Mesothelial cell of epicardium (in vitro differentiated cells): ENCODE results near the gene SPEN. TPM values are rescaled to one million over a fixed set of nuclear protein-coding genes. Genes with fewer than 3 reads are reported as not detected.

Experiments
- DNase-seq, 2 experiments: peaks; one replicate each; pipeline ENCODE4 v3.0.0; 2021; ENCODE audit warnings: low spot score in 2 of 2; ENCODE audit not compliant: unreplicated experiment in 2 of 2
- H3K27ac Mint-ChIP-seq: 2 replicates; pipeline ENCODE4 v1.8.0; 2021; ENCODE audit warnings: mixed read lengths
- H3K27me3 Mint-ChIP-seq: 2 replicates; pipeline ENCODE4 v1.8.0; 2021; ENCODE audit warnings: low read depth, mixed read lengths
- H3K36me3 Mint-ChIP-seq: 2 replicates; pipeline ENCODE4 v1.8.0; 2021; ENCODE audit warnings: mixed read lengths
- H3K4me1 Mint-ChIP-seq: 2 replicates; pipeline ENCODE4 v1.8.0; 2021; ENCODE audit warnings: mixed read lengths
- H3K4me3 Mint-ChIP-seq: 2 replicates; pipeline ENCODE4 v1.8.0; 2021; ENCODE audit warnings: mild to moderate bottlenecking, moderate library complexity, mixed read lengths
- H3K9me3 Mint-ChIP-seq: 2 replicates; pipeline ENCODE4 v1.8.0; 2021; ENCODE audit warnings: mixed read lengths
- total RNA-seq: library from RNA; stranded (reverse); gene quantifications from 3 replicates; pipeline ENCODE4 v1.2.1, GENCODE V29; 2021
- TF ChIP-seq, protein P1 (sequence below): fragments of 200-600 bp; sonication (generic); IDR thresholded peaks from one replicate; pipeline ENCODE4 v1.5.0; 2021; ENCODE audit warnings: antibody characterized with exemption; ENCODE audit not compliant: unreplicated experiment

Gene SPEN
- total RNA-seq, 1 donor from 2014 or later: 88.0 TPM

DNA sequence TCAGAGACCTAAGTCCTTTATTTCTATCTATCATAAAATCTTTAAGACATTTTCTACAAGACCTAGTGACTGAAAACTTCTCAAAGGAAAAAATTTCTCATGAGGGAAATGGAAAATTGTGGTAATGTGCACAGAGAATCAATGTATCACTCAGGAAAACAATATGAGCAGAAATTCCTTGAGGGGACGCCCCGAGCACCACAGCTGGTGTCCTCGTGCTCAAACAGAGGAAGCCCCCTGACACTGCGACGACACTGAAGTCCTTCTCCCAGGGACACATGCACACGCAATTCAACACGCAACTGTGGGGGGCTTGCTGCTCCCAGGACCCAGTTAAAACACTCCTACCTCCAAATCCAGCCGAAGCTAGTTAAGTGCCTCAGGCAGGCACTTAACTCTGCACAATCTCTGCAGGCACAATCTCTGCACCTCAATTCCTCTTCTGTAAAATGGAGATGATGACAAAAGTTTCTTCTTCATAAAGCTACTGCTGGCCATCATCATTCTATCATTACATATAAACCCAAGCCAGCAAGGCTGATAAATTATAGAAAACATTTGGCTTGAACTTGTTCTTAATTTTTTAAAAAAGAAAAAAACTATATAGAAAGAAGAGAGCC is 112.4 kb downstream of the SPEN start:
- Mint-ChIP-seq H3K9me3 (no peaks in the 10 kb centered on the region), H3K4me3 (no peak overlapping the region), H3K27ac (no peak overlapping the region), H3K4me1 (peaks cover 2% of the 10 kb centered on the region), H3K36me3 (no peaks in the 10 kb centered on the region), H3K27me3 (no peaks in the 10 kb centered on the region)
- TF ChIP-seq, protein P1, sequence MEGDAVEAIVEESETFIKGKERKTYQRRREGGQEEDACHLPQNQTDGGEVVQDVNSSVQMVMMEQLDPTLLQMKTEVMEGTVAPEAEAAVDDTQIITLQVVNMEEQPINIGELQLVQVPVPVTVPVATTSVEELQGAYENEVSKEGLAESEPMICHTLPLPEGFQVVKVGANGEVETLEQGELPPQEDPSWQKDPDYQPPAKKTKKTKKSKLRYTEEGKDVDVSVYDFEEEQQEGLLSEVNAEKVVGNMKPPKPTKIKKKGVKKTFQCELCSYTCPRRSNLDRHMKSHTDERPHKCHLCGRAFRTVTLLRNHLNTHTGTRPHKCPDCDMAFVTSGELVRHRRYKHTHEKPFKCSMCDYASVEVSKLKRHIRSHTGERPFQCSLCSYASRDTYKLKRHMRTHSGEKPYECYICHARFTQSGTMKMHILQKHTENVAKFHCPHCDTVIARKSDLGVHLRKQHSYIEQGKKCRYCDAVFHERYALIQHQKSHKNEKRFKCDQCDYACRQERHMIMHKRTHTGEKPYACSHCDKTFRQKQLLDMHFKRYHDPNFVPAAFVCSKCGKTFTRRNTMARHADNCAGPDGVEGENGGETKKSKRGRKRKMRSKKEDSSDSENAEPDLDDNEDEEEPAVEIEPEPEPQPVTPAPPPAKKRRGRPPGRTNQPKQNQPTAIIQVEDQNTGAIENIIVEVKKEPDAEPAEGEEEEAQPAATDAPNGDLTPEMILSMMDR: no peak
- no peak for DNase-seq

DNA sequence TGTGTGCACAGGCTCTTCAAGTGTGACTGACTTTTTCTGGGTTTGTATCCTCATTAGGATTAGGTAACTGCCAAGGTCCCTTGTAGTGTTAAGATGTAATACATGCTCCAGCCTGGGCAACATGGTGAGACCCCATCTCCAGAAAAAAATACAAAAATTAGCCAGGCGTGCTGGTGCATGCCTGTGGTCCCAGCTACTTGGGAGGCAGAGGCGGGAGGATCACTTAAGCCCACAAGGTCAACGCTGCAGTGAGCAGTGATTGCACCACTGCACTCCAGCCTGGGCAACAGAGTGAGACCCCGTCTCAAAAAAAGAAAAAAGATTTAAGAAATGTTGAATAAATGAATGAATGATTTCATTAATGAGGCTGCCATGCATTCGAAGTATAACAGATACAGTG is 113.3 kb downstream of the SPEN start:
- no peak overlapping the region for H3K27ac Mint-ChIP-seq
- TF ChIP-seq, protein P1: no peak
- H3K4me1 Mint-ChIP-seq: peaks cover 2% of the 10 kb centered on the region
- peaks cover 6% of the 10 kb centered on the region for H3K36me3 Mint-ChIP-seq
- H3K4me3 Mint-ChIP-seq: no peak overlapping the region
- H3K27me3 Mint-ChIP-seq: no peaks in the 10 kb centered on the region
- H3K9me3 Mint-ChIP-seq: no peaks in the 10 kb centered on the region
- DNase-seq: no peak

DNA sequence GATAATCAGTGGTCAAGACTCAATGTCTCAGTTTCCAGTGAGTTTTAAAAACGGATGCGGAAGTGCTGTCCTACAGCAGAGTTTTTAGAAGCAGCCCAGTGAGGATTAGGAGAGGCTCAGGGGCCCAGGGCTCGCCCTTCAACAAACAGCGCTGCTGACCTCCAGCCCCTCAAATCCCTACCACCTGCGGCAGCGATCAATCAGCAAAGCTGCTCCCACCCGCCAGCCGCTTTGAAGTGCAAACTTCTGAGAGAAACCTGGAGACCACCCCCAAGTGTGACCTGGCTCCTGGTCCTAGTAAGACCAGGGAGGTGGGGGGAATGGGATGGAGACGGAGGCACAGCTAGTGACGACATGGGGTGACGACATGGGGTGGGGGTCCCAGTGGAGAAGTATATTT is 114.0 kb downstream of the SPEN start:
- Mint-ChIP-seq H3K27me3 (no peaks in the 10 kb centered on the region), H3K4me1 (peaks cover 2% of the 10 kb centered on the region), H3K36me3 (peaks cover 6% of the 10 kb centered on the region), H3K27ac (peak overlapping the region; percentile 14), H3K9me3 (no peaks in the 10 kb centered on the region), H3K4me3 (no peak overlapping the region)
- TF ChIP-seq, protein P1: no peak
- no peak for DNase-seq

GRCh38 chr1:15962176-15962575 is 114.7 kb downstream of the SPEN start:
- no peak overlapping the region for H3K4me3 Mint-ChIP-seq
- H3K4me1 Mint-ChIP-seq: peaks cover 2% of the 10 kb centered on the region
- DNase-seq: no peak
- H3K9me3 Mint-ChIP-seq: no peaks in the 10 kb centered on the region
- H3K27me3 Mint-ChIP-seq: no peaks in the 10 kb centered on the region
- peaks cover 8% of the 10 kb centered on the region for H3K36me3 Mint-ChIP-seq
- TF ChIP-seq, protein P1: no peak
- H3K27ac Mint-ChIP-seq: no peak overlapping the region

- peaks cover 2% of the 10 kb centered on the region for H3K4me1 Mint-ChIP-seq
These were observed 115.3 kb downstream of the SPEN start for GRCh38 chr1:15962671-15963362.

More at GRCh38 chr1:15962671-15963362, 115.3 kb downstream of the SPEN start:
- Mint-ChIP-seq H3K27me3 (no peaks in the 10 kb centered on the region), H3K36me3 (peaks cover 10% of the 10 kb centered on the region), H3K27ac (no peak overlapping the region), H3K4me3 (no peak overlapping the region), H3K9me3 (no peaks in the 10 kb centered on the region)
- no peak for DNase-seq
- TF ChIP-seq, protein P1: no peak
